Esophagus squamous epithelium (tissue), 4 donors: Measurements from ENCODE around the gene LAMA3.

Source experiments
- POLR2A ChIP-seq, 4 donors: fragments of 450-650 bp; IDR thresholded peaks; one replicate each; pipeline ENCODE4 v1.6.1; 2017; ENCODE audit warnings: antibody characterized with exemption in 4 of 4, mild to moderate bottlenecking in 4 of 4, moderate library complexity in 3 of 4
- TF ChIP-seq, protein P1 (sequence below), 6 experiments: fragments of 450-650 bp in 4 of 6; fragments of 200-600 bp in 2 of 6; sonication (generic) in 2 of 6; IDR thresholded peaks; one replicate each; pipeline ENCODE4 v1.5.1; 2016 to 2019; ENCODE audit warnings: antibody characterized with exemption in 6 of 6, mild to moderate bottlenecking in 4 of 6, moderate library complexity in 4 of 6

DNA sequence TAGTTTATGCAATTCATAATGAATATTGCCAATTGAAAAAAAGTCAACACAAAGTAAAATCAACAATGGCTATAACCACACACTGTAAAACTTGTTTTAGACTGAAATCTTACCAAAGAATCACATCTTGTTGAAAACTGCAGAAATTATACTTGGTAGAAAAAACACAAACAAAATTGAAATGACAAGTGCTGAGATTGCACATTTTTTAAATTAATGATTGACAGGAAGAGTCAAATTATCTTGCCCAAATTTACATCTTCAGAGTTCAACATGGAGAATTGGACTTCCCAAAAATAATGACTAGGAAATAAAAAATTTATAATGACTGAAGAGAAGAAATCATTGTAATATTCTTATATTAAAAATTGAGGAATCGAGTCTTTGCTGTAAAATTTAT, 240.7 kb downstream of the LAMA3 start:
- TF ChIP-seq, protein P1, sequence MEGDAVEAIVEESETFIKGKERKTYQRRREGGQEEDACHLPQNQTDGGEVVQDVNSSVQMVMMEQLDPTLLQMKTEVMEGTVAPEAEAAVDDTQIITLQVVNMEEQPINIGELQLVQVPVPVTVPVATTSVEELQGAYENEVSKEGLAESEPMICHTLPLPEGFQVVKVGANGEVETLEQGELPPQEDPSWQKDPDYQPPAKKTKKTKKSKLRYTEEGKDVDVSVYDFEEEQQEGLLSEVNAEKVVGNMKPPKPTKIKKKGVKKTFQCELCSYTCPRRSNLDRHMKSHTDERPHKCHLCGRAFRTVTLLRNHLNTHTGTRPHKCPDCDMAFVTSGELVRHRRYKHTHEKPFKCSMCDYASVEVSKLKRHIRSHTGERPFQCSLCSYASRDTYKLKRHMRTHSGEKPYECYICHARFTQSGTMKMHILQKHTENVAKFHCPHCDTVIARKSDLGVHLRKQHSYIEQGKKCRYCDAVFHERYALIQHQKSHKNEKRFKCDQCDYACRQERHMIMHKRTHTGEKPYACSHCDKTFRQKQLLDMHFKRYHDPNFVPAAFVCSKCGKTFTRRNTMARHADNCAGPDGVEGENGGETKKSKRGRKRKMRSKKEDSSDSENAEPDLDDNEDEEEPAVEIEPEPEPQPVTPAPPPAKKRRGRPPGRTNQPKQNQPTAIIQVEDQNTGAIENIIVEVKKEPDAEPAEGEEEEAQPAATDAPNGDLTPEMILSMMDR (IDR thresholded peaks at IDR 0.05) = no peak
- no peak for TF ChIP-seq POLR2A (IDR thresholded peaks at IDR 0.05)
